Stimulated activated naive CD8-positive, alpha-beta T cell treated with anti-CD3 and anti-CD28 coated beads, Interleukin-15, Interleukin-2, amounts not matched to agents 100 ng/mL and 50 ng/mL, for 24 hours (primary cell): ENCODE results near the gene CHST10.
"Not testable (repeated sequence)": the region's sequence is repeated elsewhere in the genome, so short reads cannot be mapped to it uniquely, and the experiment has no call there.

ENCODE experiments used
- H3K27ac Mint-ChIP-seq: one replicate; pipeline ENCODE4 v1.8.0; 2021; ENCODE audit warnings: mild to moderate bottlenecking, mixed read lengths
- H3K27me3 Mint-ChIP-seq: one replicate; pipeline ENCODE4 v1.8.0; 2021; ENCODE audit warnings: mixed read lengths
- H3K36me3 Mint-ChIP-seq: one replicate; pipeline ENCODE4 v1.8.0; 2021; ENCODE audit warnings: low read depth, mixed read lengths
- H3K4me1 Mint-ChIP-seq: one replicate; pipeline ENCODE4 v1.8.0; 2021; ENCODE audit warnings: low read depth, mixed read lengths
- H3K4me3 Mint-ChIP-seq: one replicate; pipeline ENCODE4 v1.8.0; 2021; ENCODE audit warnings: mild to moderate bottlenecking, mixed read lengths
- H3K9me3 Mint-ChIP-seq: one replicate; pipeline ENCODE4 v1.8.0; 2021; ENCODE audit warnings: mixed read lengths

The CHST10 gene

GRCh38 chr2:100416935-100417710, at the start of gene CHST10:
Gene CHST10 (minus strand): TSS chr2:100417668. CDS start chr2:100406675, 10,993 bp downstream.
- Mint-ChIP-seq H3K27ac (peak within 1 kb of the TSS; percentile 82), H3K36me3 (peaks cover 15% of the 10 kb centered on the region), H3K27me3 (no peaks in the 10 kb centered on the region), H3K9me3 (peaks cover 4% of the 10 kb centered on the region), H3K4me3 (peak within 1 kb of the TSS; percentile 94), H3K4me1 (peaks cover 36% of the 10 kb centered on the region)

GRCh38 chr2:100460904-100461530, 43.5 kb upstream of the CHST10 start:
- Mint-ChIP-seq H3K4me1 (no peaks in the 10 kb centered on the region), H3K27me3 (peaks cover 18% of the 10 kb centered on the region), H3K4me3 (no peak overlapping the region), H3K27ac (no peak overlapping the region), H3K9me3 (peaks cover 16% of the 10 kb centered on the region), H3K36me3 (peaks cover 6% of the 10 kb centered on the region)

GRCh38 chr2:100456357-100456756, 38.9 kb upstream of the CHST10 start:
- H3K27me3 Mint-ChIP-seq, H3K4me1 Mint-ChIP-seq, H3K36me3 Mint-ChIP-seq, H3K27ac Mint-ChIP-seq, H3K4me3 Mint-ChIP-seq: not testable (repeated sequence)
- peaks cover 20% of the 10 kb centered on the region for H3K9me3 Mint-ChIP-seq

GRCh38 chr2:100453853-100454252, 36.4 kb upstream of the CHST10 start:
- H3K27me3 Mint-ChIP-seq = no peaks in the 10 kb centered on the region
- no peak overlapping the region for H3K27ac Mint-ChIP-seq
- no peak overlapping the region for H3K4me3 Mint-ChIP-seq
- H3K4me1 Mint-ChIP-seq = no peaks in the 10 kb centered on the region
- H3K9me3 Mint-ChIP-seq = peaks cover 10% of the 10 kb centered on the region
- peaks cover 6% of the 10 kb centered on the region for H3K36me3 Mint-ChIP-seq

- Mint-ChIP-seq H3K36me3 (peaks cover 2% of the 10 kb centered on the region), H3K27me3 (no peaks in the 10 kb centered on the region), H3K9me3 (peaks cover 6% of the 10 kb centered on the region), H3K4me1 (no peaks in the 10 kb centered on the region), H3K4me3 (no peak overlapping the region), H3K27ac (no peak overlapping the region)
Observed at GRCh38 chr2:100451734-100452133, 34.3 kb upstream of the CHST10 start.

DNA sequence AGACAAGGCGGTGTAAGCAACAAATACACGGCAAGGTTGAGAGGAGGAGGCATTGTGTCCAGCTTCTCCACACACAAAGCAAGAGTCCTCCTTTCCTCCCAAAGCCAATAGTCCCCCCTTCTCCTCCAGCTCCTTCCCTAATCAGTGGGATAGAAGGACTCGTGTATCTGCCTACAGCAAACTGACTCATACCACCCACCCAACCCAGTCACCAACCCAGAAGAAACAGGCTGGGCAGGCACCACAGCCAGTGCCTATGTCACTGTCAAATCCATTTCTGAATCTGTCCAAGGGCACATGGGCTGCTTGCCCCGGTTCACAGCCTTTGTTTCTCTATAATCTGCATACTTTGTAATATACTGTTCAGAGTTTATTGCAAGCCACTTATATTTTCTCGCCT, 33.6 kb upstream of the CHST10 start:
- H3K4me3 Mint-ChIP-seq = no peak overlapping the region
- H3K36me3 Mint-ChIP-seq = no peaks in the 10 kb centered on the region
- H3K27me3 Mint-ChIP-seq = no peaks in the 10 kb centered on the region
- no peaks in the 10 kb centered on the region for H3K4me1 Mint-ChIP-seq
- no peak overlapping the region for H3K27ac Mint-ChIP-seq
- peaks cover 3% of the 10 kb centered on the region for H3K9me3 Mint-ChIP-seq

DNA sequence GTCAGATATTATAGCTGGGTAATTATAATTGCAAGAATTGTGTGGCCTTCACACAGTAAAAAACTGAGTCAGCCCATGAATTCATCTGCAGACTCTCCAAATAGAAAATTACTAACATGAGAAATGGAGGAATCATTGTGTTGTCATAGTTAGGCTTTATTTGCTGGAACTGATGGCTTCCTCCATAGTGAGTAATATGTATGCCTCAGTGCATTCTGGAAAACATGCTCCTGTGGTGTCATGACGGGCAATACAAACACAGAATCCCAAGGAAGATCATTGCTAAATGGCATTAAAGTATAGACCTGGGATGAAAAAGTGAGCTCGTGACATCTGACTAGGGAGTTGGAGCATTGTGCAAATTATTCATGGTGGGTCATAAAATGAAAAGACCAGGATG, 29.2 kb upstream of the CHST10 start:
- H3K4me1 Mint-ChIP-seq = no peaks in the 10 kb centered on the region
- H3K9me3 Mint-ChIP-seq = no peaks in the 10 kb centered on the region
- no peak overlapping the region for H3K4me3 Mint-ChIP-seq
- no peaks in the 10 kb centered on the region for H3K27me3 Mint-ChIP-seq
- H3K27ac Mint-ChIP-seq = no peak overlapping the region
- H3K36me3 Mint-ChIP-seq = no peaks in the 10 kb centered on the region

DNA sequence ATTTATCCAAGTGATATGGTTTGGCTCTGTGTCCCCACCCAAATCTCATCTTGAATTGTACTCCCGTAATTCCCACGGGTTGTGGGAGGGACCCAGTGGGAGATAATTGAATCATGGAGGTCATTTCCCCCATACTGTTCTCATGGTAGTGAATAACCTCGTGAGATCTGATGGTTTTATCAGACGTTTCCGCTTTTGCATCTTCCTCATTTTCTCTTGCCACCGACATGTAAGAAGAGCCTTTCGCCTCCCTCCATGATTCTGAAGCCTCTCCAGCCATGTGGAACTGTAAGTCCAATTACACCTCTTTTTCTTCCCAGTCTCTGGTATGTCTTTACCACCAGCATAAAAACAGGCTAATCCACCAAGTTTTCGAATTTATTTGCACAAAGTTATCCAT, 20.3 kb upstream of the CHST10 start:
- H3K27me3 Mint-ChIP-seq = peaks cover 7% of the 10 kb centered on the region
- no peaks in the 10 kb centered on the region for H3K4me1 Mint-ChIP-seq
- no peaks in the 10 kb centered on the region for H3K36me3 Mint-ChIP-seq
- no peak overlapping the region for H3K27ac Mint-ChIP-seq
- no peaks in the 10 kb centered on the region for H3K9me3 Mint-ChIP-seq
- H3K4me3 Mint-ChIP-seq = no peak overlapping the region

DNA sequence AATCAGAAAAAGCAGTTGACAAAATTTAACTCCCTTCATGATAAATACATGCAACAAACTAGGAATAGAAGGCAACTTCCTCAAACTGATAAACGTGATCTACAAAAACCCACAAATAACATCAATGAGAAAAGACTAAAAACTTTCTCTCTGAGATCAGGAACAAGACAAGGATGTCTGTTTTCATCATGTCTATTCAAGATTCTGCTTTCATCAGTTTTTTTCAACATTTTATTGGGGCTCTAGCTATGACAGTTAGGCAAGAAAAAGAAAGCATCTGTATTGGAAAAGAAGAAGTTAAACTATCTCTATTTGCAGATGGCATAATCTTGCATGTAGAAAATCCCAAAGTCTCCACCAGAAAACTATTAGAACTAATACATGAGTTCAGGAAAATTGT, 12.3 kb upstream of the CHST10 start:
- Mint-ChIP-seq H3K4me3 (no peak overlapping the region), H3K27me3 (peaks cover 28% of the 10 kb centered on the region)

DNA sequence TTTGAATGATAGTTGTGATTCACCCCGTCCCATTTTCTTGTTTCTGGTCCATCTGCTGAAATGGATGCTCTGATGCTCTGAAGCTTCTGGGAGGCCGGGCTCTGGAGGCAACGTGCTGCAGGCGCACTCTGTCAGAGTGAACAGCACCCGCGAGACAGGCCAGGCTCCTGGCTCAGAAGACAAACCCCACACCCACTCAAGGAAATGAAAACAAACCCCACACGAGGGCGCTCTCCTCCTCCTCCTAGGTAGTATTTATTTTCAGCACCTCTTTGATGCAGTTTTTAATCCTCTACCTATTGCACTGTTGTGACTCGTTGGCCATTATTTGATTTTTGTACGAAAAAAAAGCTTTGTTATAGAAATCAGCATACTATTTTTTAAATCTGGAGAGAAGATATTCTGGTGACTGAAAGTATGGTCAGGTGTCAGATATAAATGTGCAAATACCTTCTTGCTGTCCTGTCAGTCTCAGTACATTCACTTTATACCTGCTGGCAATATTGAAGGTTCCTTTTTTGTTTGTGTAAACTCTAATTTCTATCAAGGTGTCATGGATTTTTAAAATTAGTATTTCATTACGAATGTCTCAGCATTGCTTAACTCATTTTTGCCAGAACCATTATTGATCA, 10.3 kb upstream of the CHST10 start:
- H3K36me3 Mint-ChIP-seq = no peaks in the 10 kb centered on the region
- no peak overlapping the region for H3K27ac Mint-ChIP-seq
- peaks cover 5% of the 10 kb centered on the region for H3K4me1 Mint-ChIP-seq
- no peak overlapping the region for H3K4me3 Mint-ChIP-seq
- H3K27me3 Mint-ChIP-seq = peaks cover 28% of the 10 kb centered on the region
- H3K9me3 Mint-ChIP-seq = peaks cover 4% of the 10 kb centered on the region

More for the DNA sequence above, 12.3 kb upstream of the CHST10 start:
- Mint-ChIP-seq H3K27ac (no peak overlapping the region), H3K9me3 (peaks cover 4% of the 10 kb centered on the region), H3K36me3 (no peaks in the 10 kb centered on the region), H3K4me1 (peaks cover 5% of the 10 kb centered on the region)

GRCh38 chr2:100427111-100427510, 9.6 kb upstream of the CHST10 start:
- H3K36me3 Mint-ChIP-seq = no peaks in the 10 kb centered on the region
- H3K4me3 Mint-ChIP-seq = no peak overlapping the region
- peaks cover 5% of the 10 kb centered on the region for H3K4me1 Mint-ChIP-seq
- peaks cover 4% of the 10 kb centered on the region for H3K9me3 Mint-ChIP-seq
- no peak overlapping the region for H3K27ac Mint-ChIP-seq
- H3K27me3 Mint-ChIP-seq = peaks cover 25% of the 10 kb centered on the region

DNA sequence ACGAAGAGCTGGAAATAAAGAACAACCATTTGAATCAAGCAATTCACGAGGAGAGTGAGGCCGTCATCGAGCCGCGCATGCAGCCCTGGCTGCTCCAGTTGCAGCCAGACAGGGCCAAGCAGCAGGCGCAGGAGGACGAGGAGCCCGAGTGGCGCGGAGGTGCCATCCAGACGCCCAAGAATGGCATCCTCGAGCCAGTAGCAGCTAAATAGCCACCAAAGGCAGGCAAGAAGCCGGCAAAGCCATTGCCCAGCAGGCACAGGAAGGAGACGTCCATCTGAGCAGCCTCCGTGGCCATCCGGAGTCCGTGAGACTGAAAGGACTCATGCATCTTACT, 8.9 kb upstream of the CHST10 start:
- H3K27me3 Mint-ChIP-seq = peaks cover 25% of the 10 kb centered on the region
- no peak overlapping the region for H3K27ac Mint-ChIP-seq

DNA sequence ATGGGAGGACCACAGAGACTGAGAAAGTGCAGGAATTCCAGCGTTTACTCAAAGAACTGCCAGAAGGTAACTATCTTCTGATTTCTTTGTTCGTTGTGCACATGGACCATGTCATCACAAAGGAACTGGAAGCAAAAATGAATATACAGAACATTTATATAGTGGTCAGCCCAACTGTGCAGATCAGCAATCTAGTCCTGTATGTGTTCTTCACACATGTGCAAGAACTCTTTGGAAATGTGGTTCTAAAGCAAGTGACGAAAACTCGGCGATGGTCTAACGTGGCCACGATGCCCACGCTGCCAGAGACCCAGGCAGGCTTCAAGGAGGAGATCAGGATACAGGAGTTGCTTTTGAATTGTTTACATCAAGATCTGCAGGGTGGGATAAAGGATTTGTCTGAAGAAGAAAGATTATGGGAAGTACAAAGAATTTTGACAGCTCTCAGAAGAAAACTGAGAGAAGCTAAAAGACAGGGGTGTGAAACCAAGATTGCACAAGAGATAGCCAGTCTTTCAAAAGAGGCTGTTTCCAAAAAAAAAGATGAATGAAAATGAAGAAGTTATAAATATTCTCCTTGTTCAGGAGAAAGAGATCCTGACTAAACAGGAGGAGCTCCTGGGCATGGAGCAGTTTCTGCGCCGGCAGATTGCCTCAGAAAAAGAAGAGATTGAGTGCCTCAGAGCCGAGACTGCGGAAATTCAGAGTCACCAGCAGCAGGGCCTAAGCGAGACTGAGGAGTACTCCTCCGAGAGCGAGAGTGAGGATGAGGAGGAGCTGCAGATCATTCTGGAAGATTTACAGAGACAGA, 8.3 kb upstream of the CHST10 start:
- no peak overlapping the region for H3K4me3 Mint-ChIP-seq
- peaks cover 4% of the 10 kb centered on the region for H3K9me3 Mint-ChIP-seq
- H3K36me3 Mint-ChIP-seq = no peaks in the 10 kb centered on the region
- H3K27me3 Mint-ChIP-seq = peaks cover 25% of the 10 kb centered on the region
- H3K27ac Mint-ChIP-seq = no peak overlapping the region
- H3K4me1 Mint-ChIP-seq = peaks cover 5% of the 10 kb centered on the region

More for the DNA sequence above, 8.9 kb upstream of the CHST10 start:
- H3K9me3 Mint-ChIP-seq = peaks cover 4% of the 10 kb centered on the region
- no peak overlapping the region for H3K4me3 Mint-ChIP-seq
- H3K4me1 Mint-ChIP-seq = peaks cover 5% of the 10 kb centered on the region
- H3K36me3 Mint-ChIP-seq = no peaks in the 10 kb centered on the region

GRCh38 chr2:100425107-100425506, 7.6 kb upstream of the CHST10 start:
- Mint-ChIP-seq H3K36me3 (no peaks in the 10 kb centered on the region), H3K4me3 (no peak overlapping the region), H3K9me3 (peaks cover 4% of the 10 kb centered on the region), H3K27ac (no peak overlapping the region), H3K4me1 (peaks cover 5% of the 10 kb centered on the region), H3K27me3 (peaks cover 25% of the 10 kb centered on the region)
